Fibroblast of pulmonary artery (primary cell): ENCODE results near the gene EGLN3.

ENCODE experiments used
- DNase-seq: peaks from one replicate; pipeline ENCODE4 v3.0.0-alpha.2; 2010; ENCODE audit warnings: low read depth
- H3K4me3 ChIP-seq: replicated peaks from 2 replicates; pipeline ENCODE4 v1.5.1; 2011; ENCODE audit warnings: low read depth, mild to moderate bottlenecking, control low read depth, low read length, moderate library complexity
- TF ChIP-seq, protein P1 (sequence below): IDR thresholded peaks from 2 replicates; pipeline ENCODE4 v1.5.1; 2011; ENCODE audit warnings: mild to moderate bottlenecking, control low read depth, low read length, inconsistent platforms; ENCODE audit errors: missing control alignments

The EGLN3 gene

DNA sequence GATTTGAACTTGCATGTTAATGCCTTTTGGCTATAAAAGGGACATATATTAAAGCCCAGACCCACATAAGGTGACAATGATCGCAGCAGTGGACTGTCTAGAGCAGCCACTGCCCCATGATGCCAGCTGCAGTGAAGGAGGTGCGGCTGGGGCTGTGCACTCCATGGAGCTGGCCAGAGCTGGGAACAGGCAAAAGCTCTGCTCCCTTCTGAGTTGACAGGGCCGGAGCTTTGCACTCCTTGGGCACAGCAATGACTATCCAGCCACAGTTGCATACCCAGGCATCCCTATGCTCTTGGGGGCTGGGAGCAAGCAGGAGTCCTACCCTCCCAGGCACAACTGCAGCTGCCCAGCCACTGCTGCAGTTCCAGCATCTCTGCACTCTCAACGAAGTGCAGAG is 50.2 kb downstream of the EGLN3 start:
- DNase-seq: no peak
- no peak overlapping the region for H3K4me3 ChIP-seq
- TF ChIP-seq, protein P1, sequence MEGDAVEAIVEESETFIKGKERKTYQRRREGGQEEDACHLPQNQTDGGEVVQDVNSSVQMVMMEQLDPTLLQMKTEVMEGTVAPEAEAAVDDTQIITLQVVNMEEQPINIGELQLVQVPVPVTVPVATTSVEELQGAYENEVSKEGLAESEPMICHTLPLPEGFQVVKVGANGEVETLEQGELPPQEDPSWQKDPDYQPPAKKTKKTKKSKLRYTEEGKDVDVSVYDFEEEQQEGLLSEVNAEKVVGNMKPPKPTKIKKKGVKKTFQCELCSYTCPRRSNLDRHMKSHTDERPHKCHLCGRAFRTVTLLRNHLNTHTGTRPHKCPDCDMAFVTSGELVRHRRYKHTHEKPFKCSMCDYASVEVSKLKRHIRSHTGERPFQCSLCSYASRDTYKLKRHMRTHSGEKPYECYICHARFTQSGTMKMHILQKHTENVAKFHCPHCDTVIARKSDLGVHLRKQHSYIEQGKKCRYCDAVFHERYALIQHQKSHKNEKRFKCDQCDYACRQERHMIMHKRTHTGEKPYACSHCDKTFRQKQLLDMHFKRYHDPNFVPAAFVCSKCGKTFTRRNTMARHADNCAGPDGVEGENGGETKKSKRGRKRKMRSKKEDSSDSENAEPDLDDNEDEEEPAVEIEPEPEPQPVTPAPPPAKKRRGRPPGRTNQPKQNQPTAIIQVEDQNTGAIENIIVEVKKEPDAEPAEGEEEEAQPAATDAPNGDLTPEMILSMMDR: no peak

DNA sequence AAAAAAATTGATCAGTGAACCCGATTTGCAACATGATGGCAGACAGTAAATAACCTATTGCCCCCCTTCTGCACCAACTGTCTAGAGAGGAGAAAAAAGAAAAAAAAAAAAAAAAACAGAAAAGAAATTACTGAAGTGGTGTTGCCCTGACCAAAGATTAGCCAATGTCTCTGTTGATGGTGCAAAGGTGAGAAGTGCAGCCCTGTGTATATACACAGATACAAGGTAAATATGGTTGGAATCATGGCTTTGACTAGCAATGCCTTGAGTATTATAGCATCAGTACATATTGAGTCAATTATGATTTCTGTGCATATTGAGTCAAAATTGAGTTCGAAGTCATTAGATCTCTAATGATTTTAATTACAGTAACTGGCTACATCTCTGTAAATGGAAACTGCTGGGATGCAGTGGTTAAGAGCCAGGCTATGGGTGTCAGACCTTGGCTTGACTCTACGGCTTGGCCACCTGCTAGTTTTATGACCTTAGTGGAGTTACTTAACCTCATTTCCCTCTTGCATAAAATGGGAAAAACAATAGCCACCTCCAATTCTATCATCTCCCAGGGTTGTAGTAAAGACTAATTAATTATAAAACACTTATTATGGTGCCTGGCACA is 51.0 kb downstream of the EGLN3 start:
- TF ChIP-seq, protein P1: no peak
- DNase-seq: no peak
- no peak overlapping the region for H3K4me3 ChIP-seq

DNA sequence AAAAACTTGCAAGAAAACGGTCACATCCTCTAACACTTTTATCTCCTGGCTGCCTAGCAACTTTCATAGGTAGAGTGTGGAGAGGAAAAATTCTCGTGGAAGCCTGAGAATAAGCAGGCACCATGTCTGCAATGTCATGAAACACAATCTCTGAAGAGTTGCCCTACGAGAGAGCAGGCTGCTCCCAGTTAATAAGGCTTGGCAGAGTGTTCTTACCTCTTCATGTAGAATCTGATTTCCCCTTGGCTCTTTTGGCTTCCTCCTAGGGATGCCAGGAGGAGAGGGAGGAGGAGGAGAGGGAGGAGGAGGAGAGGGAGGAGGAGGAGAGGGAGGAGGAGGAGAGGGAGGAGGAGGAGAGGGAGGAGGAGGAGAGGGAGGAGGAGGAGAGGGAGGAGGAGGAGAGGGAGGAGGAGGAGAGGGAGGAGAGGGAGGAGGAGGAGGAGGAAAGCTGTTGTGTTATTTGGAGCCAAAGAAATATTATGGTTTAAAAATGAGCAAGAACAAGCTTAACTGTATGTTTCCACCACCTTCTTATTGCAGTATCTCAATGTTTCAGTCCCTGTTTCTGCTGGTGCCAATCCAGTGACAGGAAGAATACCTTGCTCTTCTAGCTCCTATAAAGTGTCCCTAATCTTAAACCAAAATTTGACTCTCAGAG is 52.9 kb downstream of the EGLN3 start:
- no peak for DNase-seq
- no peak overlapping the region for H3K4me3 ChIP-seq
- TF ChIP-seq, protein P1: no peak

DNA sequence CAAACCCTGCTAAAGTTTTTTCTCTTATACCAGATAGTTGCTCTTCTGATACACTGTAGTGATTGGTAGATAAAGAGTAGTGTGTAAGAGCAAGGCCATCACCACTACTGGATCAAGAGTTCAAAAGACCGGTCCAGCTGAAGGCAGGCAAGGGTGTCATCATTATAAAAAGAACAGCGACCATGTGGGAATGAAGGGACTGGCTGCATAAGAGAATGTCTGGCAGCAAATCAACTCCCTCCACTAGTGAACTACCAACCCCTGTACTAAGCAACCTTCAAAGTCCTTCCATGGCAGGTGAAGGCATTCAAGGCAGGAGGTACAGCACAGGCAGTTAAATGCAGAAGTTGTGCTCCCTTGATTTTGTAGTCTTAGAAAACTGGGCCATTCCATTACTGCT is 53.5 kb downstream of the EGLN3 start:
- no peak for DNase-seq
- no peak overlapping the region for H3K4me3 ChIP-seq
- TF ChIP-seq, protein P1: no peak

DNA sequence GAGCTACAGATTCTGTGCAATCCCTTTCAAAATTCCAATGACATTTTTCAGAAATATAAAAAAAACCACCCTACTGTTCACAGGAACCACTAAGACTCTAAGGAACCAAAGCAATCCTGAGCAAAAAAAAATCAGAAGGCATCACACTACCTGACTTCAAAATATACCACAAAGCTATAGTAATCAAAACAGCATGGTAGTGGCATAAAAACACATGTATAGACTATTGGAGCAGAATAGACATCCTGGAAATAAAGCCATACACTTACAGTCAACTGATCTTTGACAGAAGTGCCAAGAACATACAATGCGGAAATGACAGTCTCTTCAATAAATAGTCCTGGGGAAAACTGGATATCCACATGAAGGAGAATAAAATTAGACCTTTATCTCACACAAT is 56.5 kb downstream of the EGLN3 start:
- TF ChIP-seq, protein P1: no peak
- no peak for DNase-seq
- H3K4me3 ChIP-seq: no peak overlapping the region

DNA sequence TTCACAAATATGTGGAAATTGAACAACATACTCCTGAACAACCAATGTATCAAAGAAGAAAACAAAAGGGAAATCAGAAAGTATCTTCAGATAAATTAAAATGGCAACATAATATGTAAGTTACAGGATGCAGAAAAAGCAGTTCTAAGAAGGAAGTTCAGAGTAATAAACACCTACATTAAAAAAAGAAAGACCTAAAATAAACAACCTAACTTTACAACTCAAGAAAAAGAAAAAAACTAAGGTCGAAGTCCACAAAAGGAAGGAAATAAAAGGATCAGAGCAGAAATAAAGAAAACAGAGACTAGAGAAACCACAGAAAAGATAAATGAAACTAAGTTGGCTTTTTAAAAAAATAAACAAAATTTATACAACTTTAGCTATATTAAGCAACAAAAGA is 59.2 kb downstream of the EGLN3 start:
- TF ChIP-seq, protein P1: no peak
- DNase-seq: no peak
- no peak overlapping the region for H3K4me3 ChIP-seq

DNA sequence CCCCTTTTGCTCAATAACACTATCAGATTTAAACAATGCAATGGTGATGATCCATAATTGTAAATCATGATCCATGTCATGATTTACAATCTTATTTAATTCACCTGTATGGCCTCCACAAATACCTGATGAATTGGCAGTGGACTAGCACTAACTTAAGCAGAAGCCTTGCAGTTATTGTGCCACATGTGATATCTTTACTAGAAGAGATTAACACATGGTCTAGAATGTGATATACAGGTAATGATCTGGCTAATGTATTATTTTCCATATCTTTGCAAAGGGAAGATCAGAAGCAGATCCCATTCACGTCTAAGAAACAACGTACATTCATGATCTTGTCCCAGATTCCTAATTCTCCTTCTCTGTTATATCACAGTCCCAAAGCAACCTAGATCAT is 66.0 kb downstream of the EGLN3 start:
- TF ChIP-seq, protein P1: no peak
- H3K4me3 ChIP-seq: no peak overlapping the region
- DNase-seq: no peak
